GM21825 (cell line): ENCODE measurements around the gene PFKFB3.
"Not testable (repeated sequence)": the region's sequence is repeated elsewhere in the genome, so short reads cannot be mapped to it uniquely, and the experiment has no call there.

Experiments used
- ATAC-seq: cut with Tn5 transposase; IDR thresholded peaks from one replicate; pipeline ENCODE4 v1.9.1; 2021; ENCODE audit warnings: mild to moderate bottlenecking, moderate library complexity; ENCODE audit not compliant: unreplicated experiment

The PFKFB3 gene

GRCh38 chr10:6233725-6234277, 31.1 kb downstream of the PFKFB3 start:
- no peak for ATAC-seq

- ATAC-seq, result no peak
Observed at GRCh38 chr10:6234371-6234770, 31.6 kb downstream of the PFKFB3 start.

- ATAC-seq, result no peak
Observed at GRCh38 chr10:6236349-6237198, 33.8 kb downstream of the PFKFB3 start.

- ATAC-seq, result no peak
Observed at GRCh38 chr10:6237199-6237530, 34.4 kb downstream of the PFKFB3 start.

- ATAC-seq, result not testable (repeated sequence)
Observed at GRCh38 chr10:6238587-6239212, 36.0 kb downstream of the PFKFB3 start.

GRCh38 chr10:6239213-6239991, 36.7 kb downstream of the PFKFB3 start:
- no peak for ATAC-seq

- no peak for ATAC-seq
Observed at GRCh38 chr10:6240254-6240653, 37.5 kb downstream of the PFKFB3 start.

- ATAC-seq, result no peak
Observed at GRCh38 chr10:6242089-6242488, 39.4 kb downstream of the PFKFB3 start.

- no peak for ATAC-seq
Observed at GRCh38 chr10:6244510-6244909, 41.8 kb downstream of the PFKFB3 start.

- no peak for ATAC-seq
Observed at GRCh38 chr10:6247041-6247712, 44.4 kb downstream of the PFKFB3 start.

GRCh38 chr10:6248908-6249307, 46.2 kb downstream of the PFKFB3 start:
- ATAC-seq, result not testable (repeated sequence)

- ATAC-seq, result no peak
Observed at GRCh38 chr10:6249698-6250097, 47.0 kb downstream of the PFKFB3 start.

GRCh38 chr10:6250745-6251144, 48.0 kb downstream of the PFKFB3 start:
- ATAC-seq, result no peak

GRCh38 chr10:6254201-6254600, 51.5 kb downstream of the PFKFB3 start:
- ATAC-seq, result no peak

GRCh38 chr10:6255548-6256061, 52.9 kb downstream of the PFKFB3 start:
- no peak for ATAC-seq

- no peak for ATAC-seq
Observed at GRCh38 chr10:6256439-6256838, 53.7 kb downstream of the PFKFB3 start.

- no peak for ATAC-seq
Observed at GRCh38 chr10:6259153-6259552, 56.4 kb downstream of the PFKFB3 start.

- ATAC-seq, result no peak
Observed at GRCh38 chr10:6260843-6261242, 58.1 kb downstream of the PFKFB3 start.

GRCh38 chr10:6267941-6268340, 65.2 kb downstream of the PFKFB3 start:
- ATAC-seq, result no peak

- ATAC-seq, result no peak
Observed at GRCh38 chr10:6269432-6269831, 66.7 kb downstream of the PFKFB3 start.
